Fibroblast of the aortic adventitia (primary cell): ENCODE data around the gene MT1B. TPM values are rescaled to one million over a fixed set of nuclear protein-coding genes. Genes with fewer than 3 reads are reported as not detected.
A peak's percentile ranks its signal among the peaks of the same experiment; 100 is the strongest.

Experiments used
- DNase-seq: peaks from one replicate; pipeline ENCODE4 v3.0.0-alpha.2; 2010; ENCODE audit warnings: low read depth
- H3K4me3 ChIP-seq: 2 replicates; pipeline ENCODE4 v1.5.1; 2011; ENCODE audit warnings: low read depth, mild to moderate bottlenecking, control low read depth, low read length, moderate library complexity
- total RNA-seq: library from RNA; depleted of rRNA; stranded (reverse); fragments of >200 nt; gene quantifications from 2 replicates; pipeline ENCODE4 v1.2.3, GENCODE V29; 2012; ENCODE audit warnings: low replicate concordance
- TF ChIP-seq, protein P1 (sequence below): IDR thresholded peaks from 2 replicates; pipeline ENCODE4 v1.5.1; 2011; ENCODE audit warnings: mild to moderate bottlenecking, low read length, control low read depth, inconsistent platforms; ENCODE audit not compliant: insufficient read depth

MT1B gene
- total RNA-seq, 1 donor, result not detected

DNA sequence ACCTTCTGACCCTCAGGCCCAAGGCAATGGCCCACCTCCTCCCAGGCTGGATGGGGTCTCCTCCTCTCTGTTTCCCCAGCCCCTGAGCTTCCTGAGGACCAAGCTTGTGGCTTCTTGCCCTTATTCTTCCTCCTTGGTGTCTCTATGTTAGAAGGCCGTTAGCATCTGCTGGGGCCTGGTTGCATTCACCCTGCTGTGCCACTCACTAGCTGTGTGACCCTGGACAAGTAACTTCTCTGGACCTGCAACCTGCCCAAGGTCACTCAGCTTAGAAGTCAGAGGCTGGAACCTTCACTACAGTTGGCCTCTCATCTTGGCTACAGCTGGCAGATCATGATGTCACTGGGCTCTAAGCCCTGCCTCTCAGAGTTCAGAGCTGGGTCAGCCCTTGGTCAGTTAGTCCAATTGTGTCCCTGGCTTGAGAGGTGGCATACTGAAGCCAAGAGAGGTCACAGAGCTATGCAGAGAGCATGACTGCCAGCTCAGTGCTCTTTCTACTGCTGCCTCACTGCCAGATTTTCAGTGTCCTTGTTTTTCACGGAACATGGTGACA, 40.3 kb upstream of the MT1B start:
- peak; percentile 76 for DNase-seq
- no peak overlapping the region for H3K4me3 ChIP-seq
- TF ChIP-seq, protein P1, sequence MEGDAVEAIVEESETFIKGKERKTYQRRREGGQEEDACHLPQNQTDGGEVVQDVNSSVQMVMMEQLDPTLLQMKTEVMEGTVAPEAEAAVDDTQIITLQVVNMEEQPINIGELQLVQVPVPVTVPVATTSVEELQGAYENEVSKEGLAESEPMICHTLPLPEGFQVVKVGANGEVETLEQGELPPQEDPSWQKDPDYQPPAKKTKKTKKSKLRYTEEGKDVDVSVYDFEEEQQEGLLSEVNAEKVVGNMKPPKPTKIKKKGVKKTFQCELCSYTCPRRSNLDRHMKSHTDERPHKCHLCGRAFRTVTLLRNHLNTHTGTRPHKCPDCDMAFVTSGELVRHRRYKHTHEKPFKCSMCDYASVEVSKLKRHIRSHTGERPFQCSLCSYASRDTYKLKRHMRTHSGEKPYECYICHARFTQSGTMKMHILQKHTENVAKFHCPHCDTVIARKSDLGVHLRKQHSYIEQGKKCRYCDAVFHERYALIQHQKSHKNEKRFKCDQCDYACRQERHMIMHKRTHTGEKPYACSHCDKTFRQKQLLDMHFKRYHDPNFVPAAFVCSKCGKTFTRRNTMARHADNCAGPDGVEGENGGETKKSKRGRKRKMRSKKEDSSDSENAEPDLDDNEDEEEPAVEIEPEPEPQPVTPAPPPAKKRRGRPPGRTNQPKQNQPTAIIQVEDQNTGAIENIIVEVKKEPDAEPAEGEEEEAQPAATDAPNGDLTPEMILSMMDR, result no peak

DNA sequence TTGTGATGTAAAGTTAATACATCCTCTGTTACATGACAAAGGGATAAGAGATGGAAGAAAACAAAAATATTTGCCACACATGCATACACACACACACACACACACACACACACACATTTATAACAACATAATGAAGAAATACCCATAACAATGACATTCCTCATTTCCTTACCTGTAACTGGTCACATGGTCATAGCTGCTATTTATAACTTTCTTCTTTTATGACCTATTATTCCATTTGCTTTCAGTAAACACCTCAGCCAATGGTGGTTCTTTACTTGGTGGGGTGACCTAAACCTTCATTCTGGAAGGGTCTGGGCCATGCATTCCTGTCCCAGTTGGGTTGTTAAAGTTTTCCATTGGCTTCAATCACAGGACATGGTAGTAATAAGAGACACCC, 38.0 kb upstream of the MT1B start:
- no peak overlapping the region for H3K4me3 ChIP-seq
- DNase-seq, result no peak
- TF ChIP-seq, protein P1, result no peak

DNA sequence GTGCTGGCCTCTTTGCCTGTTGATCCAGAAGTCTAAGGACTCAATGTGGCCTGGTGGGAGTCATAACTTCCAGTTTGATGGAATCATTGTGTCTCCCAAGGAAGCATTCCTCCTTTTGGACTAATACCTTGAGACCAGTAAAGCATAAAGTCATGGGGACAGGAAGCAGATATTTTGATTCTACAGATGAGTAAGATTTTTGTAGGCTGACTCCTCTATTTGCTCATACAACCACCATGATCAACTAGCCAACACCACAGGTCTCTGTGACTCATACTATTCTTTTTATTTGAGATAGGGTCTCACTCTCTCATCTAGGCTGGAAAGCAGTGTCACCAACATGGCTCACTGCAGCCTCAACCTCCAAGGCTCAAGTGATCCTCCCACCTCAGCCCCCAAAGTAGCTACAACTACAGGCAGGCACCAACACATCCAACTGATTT, 37.1 kb upstream of the MT1B start:
- no peak overlapping the region for H3K4me3 ChIP-seq
- TF ChIP-seq, protein P1, result no peak
- DNase-seq, result peak; percentile 55

DNA sequence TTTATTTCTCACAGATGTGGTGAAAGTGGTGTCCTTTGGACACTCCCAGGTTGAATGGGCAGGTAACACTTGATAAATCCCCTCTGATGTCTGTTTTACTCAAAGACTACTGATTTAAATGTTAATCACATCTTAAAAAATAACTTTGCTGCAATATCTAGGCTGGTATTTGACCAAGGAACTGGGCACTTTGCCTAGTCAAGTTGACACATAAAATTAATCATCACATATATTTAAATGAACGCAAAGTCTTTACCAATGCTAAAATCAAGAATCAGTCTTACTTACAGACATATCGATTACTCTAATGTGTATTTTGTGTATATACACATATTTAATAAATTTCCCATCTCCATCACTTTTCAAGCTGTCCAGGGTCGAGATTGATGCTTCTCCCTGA, 36.3 kb upstream of the MT1B start:
- peak; percentile 58 for DNase-seq
- no peak overlapping the region for H3K4me3 ChIP-seq
- TF ChIP-seq, protein P1, result no peak

DNA sequence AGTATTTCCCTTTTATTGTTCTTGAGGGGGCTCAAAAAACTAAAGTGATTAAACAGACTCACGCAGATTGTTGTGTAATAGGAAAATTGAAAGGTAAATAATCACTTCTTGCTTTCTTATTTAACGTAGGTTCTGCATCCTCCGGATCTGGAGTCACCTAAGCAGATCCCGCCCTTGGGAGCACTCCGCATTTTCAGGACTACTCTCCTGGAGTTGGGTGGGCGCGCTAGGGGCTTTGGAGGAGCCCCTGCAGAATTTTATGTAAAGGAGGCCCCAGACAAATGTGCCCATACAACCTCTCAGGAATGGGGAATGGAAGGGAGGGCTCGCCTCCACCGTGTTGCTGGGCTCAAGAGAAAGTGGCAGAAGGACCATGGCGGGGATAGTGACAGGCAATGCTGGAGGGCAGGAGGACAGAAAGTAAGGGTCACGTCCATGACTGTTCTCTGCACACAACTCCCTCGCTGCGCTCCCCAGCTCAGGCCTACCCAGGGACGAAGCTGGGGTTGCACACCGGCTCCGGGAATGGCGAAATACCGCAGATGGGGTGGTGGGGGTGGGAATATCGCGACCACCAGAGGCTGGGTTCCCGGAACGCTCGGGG, 35.0 kb upstream of the MT1B start:
- H3K4me3 ChIP-seq, result peak overlapping the region; percentile 48
- no peak for DNase-seq
- TF ChIP-seq, protein P1, result no peak

DNA sequence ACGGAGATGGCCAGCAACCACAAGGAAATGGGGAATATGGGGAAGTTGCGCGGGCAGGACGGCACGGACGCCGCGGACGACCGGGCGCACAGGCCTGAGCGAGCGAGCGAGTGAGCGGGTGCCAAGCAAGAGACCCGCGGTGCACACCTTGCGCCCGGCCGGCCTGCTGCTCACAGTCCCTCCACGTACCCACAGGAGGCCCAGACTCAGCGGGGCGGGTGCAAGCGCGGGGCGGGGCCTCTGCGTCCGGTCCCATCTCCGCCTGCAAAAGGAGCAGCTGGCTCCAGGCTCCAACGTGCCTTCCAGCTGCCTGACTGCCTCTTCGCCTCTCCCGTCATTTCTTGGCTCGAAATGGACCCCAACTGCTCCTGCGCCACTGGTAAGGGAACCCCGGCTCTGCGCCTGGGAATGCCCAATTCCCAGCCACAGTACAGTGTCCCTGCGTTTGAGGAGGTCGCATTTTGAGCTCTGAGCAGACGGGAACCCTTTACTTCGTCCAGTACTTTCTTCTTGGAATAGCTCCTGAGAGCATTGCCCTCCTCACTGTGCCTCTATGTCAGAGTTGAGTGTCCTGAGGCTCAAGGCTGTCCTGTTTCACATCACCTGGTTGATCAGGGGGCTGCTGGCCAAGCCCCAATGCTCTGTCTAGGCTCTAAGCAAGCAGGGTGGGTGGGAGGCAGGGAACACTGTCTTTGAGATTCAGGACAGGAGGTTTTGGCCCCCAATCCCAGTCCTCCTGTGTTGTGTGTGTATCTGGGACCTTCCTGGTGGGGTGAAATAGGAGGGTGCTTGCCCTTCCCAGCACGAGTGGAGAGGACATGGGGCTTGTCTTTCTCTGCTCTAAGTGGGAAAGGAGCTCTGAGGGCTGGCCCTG, 34.2 kb upstream of the MT1B start:
- peak overlapping the region; percentile 48 for H3K4me3 ChIP-seq
- peak; percentile 72 for DNase-seq
- TF ChIP-seq, protein P1, result no peak
